ENCODE results near the gene RNGTT. TPM values are rescaled to one million over a fixed set of nuclear protein-coding genes. Genes with fewer than 3 reads are reported as not detected.
A peak's percentile ranks its signal among the peaks of the same experiment; 100 is the strongest.

The RNGTT gene
- total RNA-seq, 1 experiment from 2014 or later: 15.7 TPM

DNA sequence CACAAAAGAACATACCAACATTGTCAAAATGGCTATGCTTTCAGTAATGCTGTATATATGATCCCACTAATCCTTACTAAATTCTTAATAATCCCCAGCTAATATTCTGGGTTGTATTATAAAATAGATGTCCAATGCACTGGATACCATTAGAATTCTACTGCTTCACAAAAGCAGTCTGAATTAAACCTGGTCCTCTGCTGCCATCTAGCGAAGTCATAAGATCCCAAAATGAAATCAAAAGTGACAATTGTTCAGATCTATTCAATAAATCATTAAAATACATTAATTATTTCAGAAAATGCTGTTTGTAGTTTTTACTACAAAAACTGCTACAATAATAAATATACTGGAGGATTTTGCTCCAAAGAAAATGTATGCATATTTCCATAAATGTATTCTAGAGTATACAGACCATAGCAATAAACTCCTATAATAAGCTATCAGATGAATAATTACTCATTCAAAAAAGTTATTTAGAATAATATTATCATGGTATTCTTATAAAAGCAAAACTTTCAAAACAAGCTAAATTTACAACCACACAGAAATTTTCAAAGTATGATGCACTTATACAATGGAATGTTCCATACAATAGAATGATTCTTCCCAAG is 92.6 kb downstream of the RNGTT start:
- CTCF ChIA-PET: interaction anchor here (0.6 to 0.8 kb wide), 2 partner anchors 28 to 48 kb away, joined by 3 read pairs; no protein-coding TSS in a partner anchor
- Histone ChIP-seq H4K20me1 (ENCODE audit: low read length) (no peaks in the 10 kb centered on the region), H3K4me1 (ENCODE audit: insufficient read depth, low read length) (peaks cover 29% of the 10 kb centered on the region), H2AFZ (ENCODE audit: low read length) (no peak overlapping the region), H3K79me2 (ENCODE audit: low read length) (no peaks in the 10 kb centered on the region), H3K9me2 (replicated peaks; ENCODE audit: low read length) (no peaks in the 10 kb centered on the region), H3K27me3 (ENCODE audit: low read length) (no peaks in the 10 kb centered on the region), H3K36me3 (ENCODE audit: low read depth, low read length) (no peaks in the 10 kb centered on the region), H3K4me3 (ENCODE audit: low read length) (no peak overlapping the region), H3F3A (ENCODE audit: low read length, unreplicated experiment) (peaks cover 5% of the 10 kb centered on the region), H3K27ac (ENCODE audit: low read length) (no peak overlapping the region), H3K9ac (ENCODE audit: low read length) (no peak overlapping the region), H3K9me3 (ENCODE audit: low read length) (no peaks in the 10 kb centered on the region), H3K4me2 (ENCODE audit: low read length) (no peak overlapping the region)
- DNase-seq: peak; percentile 73
- POLR2A ChIA-PET (ENCODE audit: unreplicated experiment): interaction anchor here (0.6 kb wide), 1 partner anchor 441 kb away, joined by 4 read pairs; no protein-coding TSS in a partner anchor
- intact Hi-C loops (cut with micrococcal nuclease): loop anchor here (1.0 to 5.0 kb wide), 3 partner anchors 90 to 941 kb away; no protein-coding TSS in a partner anchor
- no TSS peak for BruUV-seq (replicated peaks)
- TF ChIP-seq EZH2phosphoT487 (IDR thresholded peaks at IDR 0.05; ENCODE audit: borderline replicate concordance, low read length) (no peak), EZH2 (IDR thresholded peaks at IDR 0.05; ENCODE audit: low read length, unreplicated experiment) (no peak), CTCF (conservative IDR thresholded peaks at IDR 0.05; ENCODE audit: low read depth, low read length) (peak; percentile 70)
- ATAC-seq: no peak

GRCh38 chr6:88869263-88870020 is 94.0 kb downstream of the RNGTT start:
- Histone ChIP-seq H3F3A (ENCODE audit: low read length, unreplicated experiment) (peaks cover 5% of the 10 kb centered on the region), H2AFZ (ENCODE audit: low read length) (no peak overlapping the region), H4K20me1 (ENCODE audit: low read length) (no peaks in the 10 kb centered on the region), H3K4me1 (ENCODE audit: insufficient read depth, low read length) (peaks cover 35% of the 10 kb centered on the region), H3K9me3 (ENCODE audit: low read length) (no peaks in the 10 kb centered on the region), H3K36me3 (ENCODE audit: low read depth, low read length) (no peaks in the 10 kb centered on the region), H3K4me2 (ENCODE audit: low read length) (peak overlapping the region; percentile 62), H3K4me3 (ENCODE audit: low read length) (no peak overlapping the region; the same call in 1 of the 2 replicates), H3K27me3 (ENCODE audit: low read length) (no peaks in the 10 kb centered on the region), H3K79me2 (ENCODE audit: low read length) (no peaks in the 10 kb centered on the region), H3K9me2 (replicated peaks; ENCODE audit: low read length) (no peaks in the 10 kb centered on the region), H3K27ac (ENCODE audit: low read length) (peak overlapping the region; percentile 77), H3K9ac (ENCODE audit: low read length) (0 out of 2 replicates have a peak overlapping the region, but pooled peaks have one; percentile 11)
- no TSS peak for BruUV-seq (replicated peaks)
- ATAC-seq (peak; percentile 61), DNase-seq (peak; percentile 57)
- no peak for TF ChIP-seq EZH2 (IDR thresholded peaks at IDR 0.05; ENCODE audit: low read length, unreplicated experiment)
- TF ChIP-seq EZH2phosphoT487 (IDR thresholded peaks at IDR 0.05; ENCODE audit: borderline replicate concordance, low read length): no peak
- no peak for TF ChIP-seq CTCF (conservative IDR thresholded peaks at IDR 0.05; ENCODE audit: low read depth, low read length)
- ChIA-PET CTCF (interaction anchor here (0.5 to 0.6 kb wide), 2 partner anchors 868 to 1115 kb away, joined by 3 read pairs; no protein-coding TSS in a partner anchor), POLR2A (ENCODE audit: unreplicated experiment) (interaction anchor here (0.6 to 0.7 kb wide), 2 partner anchors 26 to 94 kb away, joined by 3 to 7 read pairs; partner anchors contain the start of gene RNGTT)
- intact Hi-C loops (cut with micrococcal nuclease): loop anchor here (1.0 to 10.0 kb wide), 6 partner anchors 45 to 1277 kb away; partner anchors contain the start of gene ORC3

All from PC-3 (cell line).